Right lobe of liver (tissue), 4 donors: ENCODE measurements around the gene FHOD1.

Source experiments
- POLR2A ChIP-seq: fragments of 450-650 bp; IDR thresholded peaks from one replicate; pipeline ENCODE4 v1.6.1; 2017; ENCODE audit warnings: antibody characterized with exemption, mild to moderate bottlenecking
- TF ChIP-seq, protein P1 (sequence below), 4 donors: fragments of 200-600 bp in 3 of 4; fragments of 450-650 bp in 1 of 4; IDR thresholded peaks; one replicate each; pipeline versions ENCODE4 v1.5.1 to v1.8.0; 2016 to 2022; ENCODE audit warnings: antibody characterized with exemption in 4 of 4, mild to moderate bottlenecking in 2 of 4
- donor health status: DM: no; HTN: no; CAD: no.
- donor health status: DM: no; HTN: no; CAD: no.
- donor health status: DM: no; HTN: yes; CAD: no.

DNA sequence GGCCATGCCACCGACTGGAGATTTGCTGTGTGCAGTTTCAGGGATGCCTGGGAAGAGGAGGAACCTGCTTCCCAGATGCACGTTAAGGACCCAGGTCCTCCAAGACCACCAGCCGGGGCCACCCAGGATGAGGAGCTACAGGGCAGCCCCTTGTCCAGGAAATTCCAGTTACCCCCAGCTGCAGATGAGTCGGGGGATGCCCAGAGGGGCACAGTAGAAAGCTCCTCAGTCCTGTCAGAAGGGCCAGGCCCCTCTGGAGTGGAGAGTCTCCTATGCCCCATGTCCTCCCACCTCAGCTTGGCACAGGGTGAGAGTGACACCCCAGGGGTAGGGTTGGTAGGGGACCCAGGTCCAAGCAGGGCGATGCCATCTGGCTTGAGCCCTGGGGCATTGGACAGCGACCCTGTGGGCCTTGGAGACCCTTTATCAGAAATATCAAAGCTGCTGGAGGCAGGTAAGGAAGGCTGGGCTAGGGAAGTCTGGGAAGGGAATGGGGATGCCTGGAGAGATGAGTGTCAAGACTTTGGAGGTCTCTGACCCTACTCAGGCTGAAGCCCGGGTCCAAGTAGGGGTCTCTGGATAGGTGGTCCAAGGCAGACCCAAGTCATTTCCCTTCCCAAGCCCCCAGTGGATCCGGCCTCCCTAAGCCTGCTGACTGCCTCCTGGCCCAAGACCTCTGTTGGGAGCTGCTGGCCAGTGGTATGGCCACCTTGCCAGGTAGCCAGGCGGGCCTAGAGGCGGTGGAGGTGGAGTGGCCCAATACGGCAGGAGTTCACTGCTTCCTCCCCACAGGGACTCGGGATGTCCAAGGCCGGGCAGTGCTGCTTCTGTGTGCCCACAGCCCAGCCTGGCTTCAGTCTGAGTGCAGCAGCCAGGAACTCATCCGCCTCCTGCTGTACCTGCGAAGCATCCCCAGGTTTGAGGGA lies 33.1 kb upstream of the FHOD1 start:
- TF ChIP-seq, protein P1, sequence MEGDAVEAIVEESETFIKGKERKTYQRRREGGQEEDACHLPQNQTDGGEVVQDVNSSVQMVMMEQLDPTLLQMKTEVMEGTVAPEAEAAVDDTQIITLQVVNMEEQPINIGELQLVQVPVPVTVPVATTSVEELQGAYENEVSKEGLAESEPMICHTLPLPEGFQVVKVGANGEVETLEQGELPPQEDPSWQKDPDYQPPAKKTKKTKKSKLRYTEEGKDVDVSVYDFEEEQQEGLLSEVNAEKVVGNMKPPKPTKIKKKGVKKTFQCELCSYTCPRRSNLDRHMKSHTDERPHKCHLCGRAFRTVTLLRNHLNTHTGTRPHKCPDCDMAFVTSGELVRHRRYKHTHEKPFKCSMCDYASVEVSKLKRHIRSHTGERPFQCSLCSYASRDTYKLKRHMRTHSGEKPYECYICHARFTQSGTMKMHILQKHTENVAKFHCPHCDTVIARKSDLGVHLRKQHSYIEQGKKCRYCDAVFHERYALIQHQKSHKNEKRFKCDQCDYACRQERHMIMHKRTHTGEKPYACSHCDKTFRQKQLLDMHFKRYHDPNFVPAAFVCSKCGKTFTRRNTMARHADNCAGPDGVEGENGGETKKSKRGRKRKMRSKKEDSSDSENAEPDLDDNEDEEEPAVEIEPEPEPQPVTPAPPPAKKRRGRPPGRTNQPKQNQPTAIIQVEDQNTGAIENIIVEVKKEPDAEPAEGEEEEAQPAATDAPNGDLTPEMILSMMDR (IDR thresholded peaks at IDR 0.05) = no peak
- no peak for TF ChIP-seq POLR2A
